ENCODE data around the gene NDUFB3.
"Not testable (repeated sequence)": the region's sequence is repeated elsewhere in the genome, so short reads cannot be mapped to it uniquely, and the experiment has no call there.

Gene NDUFB3

DNA sequence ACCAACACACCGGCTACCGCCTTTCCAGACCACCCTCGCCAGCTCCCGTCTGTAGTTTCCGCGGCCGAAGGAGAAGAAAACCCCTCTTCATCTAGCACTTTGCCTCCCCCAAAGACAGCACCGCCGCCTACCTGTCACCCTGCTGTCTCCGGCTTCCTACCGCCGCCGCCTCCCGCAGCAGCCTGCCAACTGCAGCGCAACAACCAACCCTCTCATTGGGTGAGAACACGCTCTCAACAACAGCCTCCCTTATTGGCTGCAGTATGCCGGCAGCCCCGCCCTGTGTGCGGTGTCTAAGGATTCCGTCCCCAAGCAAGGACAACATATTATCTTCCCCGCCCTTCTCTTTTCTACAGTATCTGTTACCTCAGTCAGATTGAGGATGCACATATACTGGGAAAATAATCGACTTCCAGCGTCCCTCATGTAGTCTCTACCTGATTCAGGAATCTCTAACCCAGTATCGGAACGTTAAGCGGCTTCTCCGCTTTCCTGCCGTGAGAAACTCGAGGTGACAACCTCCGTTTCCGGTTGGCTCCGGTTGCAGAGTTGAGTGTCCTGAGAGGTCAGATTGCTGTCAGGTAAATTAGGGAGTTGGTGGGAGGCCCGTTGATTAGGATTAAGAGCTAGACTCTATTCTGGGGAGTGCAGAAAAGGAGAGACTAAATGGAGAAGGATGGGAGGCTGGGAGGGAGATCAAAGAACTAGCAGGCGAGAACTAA is at the start of gene NDUFB3, which contains the start of gene HYCC2:
TSS of gene NDUFB3 (plus strand) at position 523 of the 722 bp plus-strand sequence. CDS start 6,882 bp downstream, outside the sequence.
TSS of gene HYCC2 (minus strand) at position 193 of the 722 bp plus-strand sequence. CDS start 47,662 bp downstream, outside the sequence.
- peak; percentile 44 to 96 (median 86) for DNase-seq

DNA sequence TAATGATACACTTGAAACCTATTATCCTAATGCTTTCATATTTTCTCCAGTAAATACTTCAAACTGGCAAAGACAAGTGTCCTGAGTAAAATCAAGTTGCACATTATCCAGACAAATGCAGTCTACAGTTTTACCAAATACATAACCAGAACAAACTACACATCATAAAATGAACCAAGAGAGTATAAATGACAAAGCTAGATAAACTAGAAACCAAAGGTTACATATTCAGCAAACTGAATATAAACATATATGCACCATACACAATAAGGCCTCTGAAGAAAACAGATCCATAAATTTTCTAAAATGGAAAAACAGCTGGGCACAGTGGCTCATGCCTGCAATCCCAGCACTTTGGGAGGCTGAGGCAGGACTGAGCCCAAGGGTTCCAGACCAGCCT is 47.3 kb upstream of the NDUFB3 start:
- DNase-seq, result no peak

DNA sequence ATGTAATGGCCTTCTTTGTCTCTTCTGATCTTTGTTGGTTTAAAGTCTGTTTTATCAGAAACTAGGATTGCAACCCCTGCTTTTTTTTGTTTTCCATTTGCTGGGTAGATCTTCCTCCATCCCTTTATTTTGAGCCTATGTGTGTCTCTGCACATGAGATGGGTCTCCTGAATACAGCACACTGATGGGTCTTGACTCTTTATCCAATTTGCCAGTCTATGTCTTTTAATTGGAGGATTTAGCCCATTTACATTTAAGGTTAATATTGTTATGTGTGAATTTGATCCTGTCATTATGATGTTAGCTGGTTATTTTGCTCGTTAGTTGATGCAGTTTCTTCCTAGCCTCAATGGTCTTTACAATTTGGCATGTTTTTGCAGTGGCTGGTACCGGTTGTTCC is 37.4 kb upstream of the NDUFB3 start:
- not testable (repeated sequence) for DNase-seq

DNA sequence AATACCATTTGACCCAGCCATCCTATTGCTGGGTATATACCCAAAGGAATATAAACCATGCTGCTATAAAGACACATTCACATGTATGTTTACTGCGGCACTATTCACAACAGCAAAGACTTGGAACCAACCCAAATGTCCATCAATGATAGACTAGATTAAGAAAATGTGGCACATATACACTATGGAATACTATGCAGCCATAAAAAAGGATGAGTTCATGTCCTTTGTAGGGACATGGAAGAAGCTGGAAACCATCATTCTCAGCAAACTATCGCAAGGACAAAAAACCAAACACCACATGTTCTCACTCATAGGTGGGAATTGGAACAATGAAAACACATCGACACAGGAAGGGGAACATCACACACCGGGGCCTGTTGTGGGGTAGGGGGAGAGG is 33.4 kb upstream of the NDUFB3 start:
- DNase-seq, result not testable (repeated sequence)

DNA sequence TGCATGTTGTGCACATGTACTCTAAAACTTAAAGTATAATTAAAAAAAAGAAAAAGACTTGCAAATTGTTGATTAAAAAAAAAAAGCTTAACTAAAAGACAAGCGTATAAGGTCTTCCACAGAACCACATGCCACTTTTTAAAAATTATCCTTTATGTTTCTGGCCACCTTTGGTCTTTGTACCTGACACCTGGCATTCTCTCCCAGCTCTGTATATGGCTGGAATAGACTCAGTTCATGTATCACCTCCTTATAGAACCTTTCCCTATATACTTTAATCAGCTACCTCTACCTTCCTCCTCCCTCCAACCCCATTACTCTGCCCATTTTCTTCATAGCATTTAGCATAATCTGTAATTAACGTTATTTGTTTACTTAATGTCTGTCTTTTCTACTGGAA is 32.9 kb upstream of the NDUFB3 start:
- DNase-seq, result no peak

DNA sequence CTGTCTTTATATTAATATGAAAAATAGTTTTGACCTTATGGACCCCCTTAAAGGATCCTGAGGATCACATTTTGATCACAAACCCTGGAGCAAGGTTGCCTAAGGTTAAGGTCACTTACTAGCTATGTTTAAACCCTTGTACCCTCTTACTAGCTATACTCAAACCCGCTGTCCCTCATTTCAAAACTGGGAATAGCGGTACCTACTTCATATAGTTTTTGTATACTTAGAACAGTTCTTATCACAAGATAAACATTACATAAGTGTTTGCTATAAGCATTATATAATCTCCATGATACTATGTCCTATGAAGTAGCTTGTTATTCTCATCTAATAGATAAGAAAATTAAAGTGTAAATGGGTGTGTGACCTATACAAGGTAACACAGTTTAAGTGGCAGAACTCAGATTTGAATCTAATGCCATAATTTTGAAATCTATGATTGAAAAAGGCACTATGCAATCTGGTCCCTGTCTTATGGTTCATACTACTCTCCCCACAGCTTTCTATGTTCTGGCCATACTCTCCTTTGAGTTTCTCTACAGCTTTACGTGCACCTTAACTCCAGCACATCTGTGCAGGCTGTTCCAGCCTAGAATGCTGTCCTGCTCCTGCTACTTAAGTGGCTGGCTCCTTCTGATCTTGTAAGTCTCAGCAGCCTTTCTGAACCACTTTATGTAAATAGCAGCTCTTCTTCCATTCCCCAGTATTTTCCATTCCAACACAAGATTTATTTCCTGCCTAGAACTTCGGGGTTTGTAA is 30.8 kb upstream of the NDUFB3 start:
- no peak for DNase-seq

DNA sequence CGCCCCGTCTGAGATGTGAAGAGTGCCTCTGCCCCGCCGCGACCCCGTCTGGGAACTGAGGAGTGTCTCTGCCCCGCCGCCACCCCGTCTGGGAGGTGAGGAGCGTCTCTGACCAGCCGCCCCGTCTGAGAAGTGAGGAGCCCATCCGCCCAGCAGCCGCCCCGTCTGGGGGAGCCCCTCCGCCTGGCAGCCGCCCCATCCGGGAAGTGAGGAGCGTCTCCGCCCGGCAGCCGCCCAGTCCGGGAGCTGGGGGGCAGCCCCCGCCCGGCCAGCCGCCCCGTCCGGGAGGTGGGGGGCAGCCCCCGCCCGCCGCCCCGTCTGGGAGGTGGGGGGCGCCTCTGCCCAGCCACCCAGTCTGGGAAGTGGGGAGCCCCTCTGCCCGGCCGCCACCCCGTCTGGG is 29.4 kb upstream of the NDUFB3 start:
- not testable (repeated sequence) for DNase-seq

DNA sequence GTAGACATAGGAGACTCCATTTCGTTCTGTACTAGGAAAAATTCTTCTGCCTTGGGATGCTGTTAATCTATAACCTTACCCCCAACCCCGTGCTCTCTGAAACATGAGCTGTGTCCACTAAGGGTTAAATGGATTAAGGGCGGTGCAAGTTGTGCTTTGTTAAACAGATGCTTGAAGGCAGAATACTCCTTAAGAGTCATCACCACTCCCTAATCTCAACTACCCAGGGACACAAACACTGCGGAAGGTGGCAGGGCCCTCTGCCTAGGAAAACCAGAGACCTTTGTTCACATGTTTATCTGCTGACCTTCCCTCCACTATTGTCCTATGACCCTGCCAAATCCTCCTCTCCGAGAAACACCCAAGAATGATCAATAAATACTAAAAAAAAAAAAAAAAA is 28.8 kb upstream of the NDUFB3 start:
- not testable (repeated sequence) for DNase-seq

DNA sequence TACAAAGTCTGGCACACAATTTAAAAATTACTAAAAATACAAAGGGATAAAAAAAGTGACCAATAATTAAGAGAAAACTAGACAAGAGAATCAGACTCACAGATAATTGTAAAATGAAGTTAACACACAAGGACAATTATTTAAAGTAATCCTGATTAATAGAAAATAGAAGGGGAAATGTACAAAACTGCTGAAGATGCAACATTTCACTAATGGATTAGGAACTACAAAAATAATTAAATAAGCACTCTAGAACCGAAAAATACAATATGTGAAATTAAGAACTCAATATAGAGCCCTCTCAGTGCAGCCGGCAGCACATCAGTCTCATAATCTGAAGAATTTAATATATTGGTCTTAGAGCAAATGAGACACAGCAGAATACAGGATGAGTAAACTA is 24.9 kb upstream of the NDUFB3 start:
- no peak for DNase-seq

DNA sequence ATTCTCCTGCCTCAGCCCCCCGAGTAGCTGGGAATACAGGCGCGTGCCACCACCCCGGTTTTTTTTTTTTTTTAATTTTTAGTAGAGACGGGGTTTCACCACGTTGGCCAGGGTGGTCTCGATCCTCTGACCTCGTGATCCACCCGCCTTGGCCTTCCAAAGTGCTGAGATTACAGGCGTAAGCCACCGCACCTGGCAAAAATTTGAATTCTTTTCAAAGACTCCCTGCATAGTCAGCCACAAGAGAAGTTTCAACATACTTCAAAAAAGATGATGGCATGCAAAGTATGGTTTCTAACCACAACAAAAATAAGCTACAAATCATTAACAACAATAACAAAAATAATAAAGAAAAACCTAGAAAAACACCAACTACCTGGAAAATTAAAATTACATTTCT is 22.3 kb upstream of the NDUFB3 start:
- no peak for DNase-seq

DNA sequence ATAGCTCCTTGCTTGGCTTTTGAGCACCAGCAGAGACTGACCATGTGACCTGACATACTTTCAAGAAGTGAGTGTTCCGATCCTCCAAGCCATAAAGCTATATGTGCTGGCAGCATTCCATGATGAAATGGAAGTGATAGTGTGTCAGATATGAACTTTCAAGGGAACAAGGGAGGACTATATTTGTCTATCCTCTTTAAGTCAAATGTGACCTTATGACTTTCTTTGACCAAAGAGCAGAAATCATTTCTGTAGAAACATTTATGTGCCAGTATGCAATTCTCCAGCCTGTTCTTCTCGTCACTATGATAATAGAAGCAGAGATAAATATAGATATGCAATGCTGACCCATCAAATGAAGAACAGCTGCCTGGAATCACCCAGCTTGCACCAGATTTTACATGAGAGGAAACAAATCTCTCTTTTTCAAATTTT is 14.7 kb upstream of the NDUFB3 start:
- DNase-seq, result peak in 1 of 56 donors; percentile 0

DNA sequence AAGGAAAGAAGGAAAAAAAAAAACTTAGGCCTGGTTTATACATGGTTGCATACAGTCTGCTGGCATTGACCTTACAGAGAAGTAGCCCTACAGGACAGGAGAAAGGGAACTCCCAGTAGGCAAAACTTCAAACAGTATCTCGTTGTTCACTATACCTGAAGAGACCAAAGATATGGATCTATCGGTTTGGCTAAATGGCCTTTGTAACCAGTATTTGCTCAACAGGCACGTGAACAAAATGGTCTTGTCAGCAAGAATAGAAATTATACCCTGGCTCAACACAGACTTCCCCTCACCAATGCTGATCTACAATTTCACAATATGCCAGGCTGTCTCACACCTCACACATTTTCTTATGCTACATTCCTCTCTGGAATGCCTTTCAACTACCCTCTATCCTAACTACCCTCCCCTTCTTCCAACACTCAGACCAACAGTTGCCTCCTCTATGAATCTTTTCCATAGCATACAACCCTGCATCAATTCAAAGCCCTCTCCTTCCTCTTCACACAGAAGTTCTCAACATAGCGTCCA is 14.0 kb upstream of the NDUFB3 start:
- DNase-seq, result no peak

DNA sequence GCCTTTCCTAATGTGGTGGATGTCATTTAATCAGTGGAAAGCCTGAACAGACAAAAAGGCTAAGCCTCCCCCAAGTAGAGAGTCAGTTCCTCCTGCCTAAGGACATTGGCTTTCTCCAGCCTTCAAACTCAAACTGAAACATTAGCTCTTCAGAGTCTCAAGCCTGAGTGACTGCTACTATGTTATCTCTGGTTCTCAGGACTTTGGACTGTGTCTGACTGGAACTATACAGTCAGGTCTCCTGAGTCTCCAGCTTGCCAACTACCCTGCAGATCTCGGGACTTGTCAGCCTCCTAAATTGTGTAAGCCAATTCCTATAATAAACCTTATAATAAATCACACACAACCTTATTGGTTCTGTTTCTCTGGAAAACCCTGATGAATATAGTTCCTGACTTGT is 12.9 kb upstream of the NDUFB3 start:
- DNase-seq, result no peak

DNA sequence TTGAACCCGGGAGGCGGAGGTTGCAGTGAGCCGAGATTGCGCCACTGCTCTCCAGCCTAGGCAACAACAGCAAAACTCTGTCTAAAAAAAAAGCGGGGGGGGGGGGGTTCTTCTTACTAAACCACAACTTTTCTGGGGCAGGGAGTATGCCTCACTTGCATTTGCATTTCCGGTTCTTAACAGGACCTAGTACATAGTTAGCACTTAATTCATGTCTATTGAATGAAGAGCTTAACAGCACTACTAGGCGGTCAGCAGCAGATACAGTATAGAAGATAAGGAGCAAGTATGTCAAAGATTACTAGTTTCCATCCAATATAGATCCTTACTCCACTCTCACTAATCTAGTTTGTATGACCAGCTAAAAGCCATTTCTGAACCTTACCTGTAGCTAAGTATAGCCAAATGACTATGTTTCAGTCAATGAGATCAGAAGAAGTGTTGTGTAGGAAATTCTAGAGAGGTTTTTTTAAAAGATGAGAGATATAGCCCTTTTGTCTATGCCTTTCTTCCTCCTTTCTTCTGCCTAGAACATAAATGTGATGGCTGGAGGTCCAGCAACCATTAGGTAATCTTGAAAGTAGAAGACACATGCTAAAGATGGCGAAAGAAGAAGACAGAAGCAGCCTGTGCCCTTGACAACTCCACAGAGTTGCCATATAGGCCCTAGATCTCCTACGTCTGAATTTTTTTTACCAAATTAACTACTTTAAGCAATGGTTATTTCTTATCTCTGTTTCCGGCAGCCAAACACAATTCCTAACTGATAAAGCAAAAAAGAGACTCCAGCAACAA is 11.6 kb upstream of the NDUFB3 start:
- DNase-seq, result no peak

DNA sequence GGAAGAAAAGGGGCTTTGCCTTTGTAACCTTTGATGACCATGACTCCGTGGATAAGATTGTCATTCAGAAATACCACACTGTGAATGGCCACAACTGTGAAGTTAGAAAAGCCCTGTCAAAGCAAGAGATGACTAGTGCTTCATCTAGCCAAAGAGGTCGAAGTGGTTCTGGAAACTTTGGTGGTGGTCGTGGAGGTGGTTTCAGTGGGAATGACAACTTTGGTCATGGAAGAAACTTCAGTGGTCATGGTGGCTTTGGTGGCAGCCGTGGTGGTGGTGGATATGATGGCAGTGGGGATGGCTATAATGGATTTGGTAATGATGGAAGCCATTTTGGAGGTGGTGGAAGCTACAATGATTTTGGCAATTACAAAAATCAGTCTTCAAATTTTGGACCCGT is 8.3 kb upstream of the NDUFB3 start:
- not testable (repeated sequence) for DNase-seq

DNA sequence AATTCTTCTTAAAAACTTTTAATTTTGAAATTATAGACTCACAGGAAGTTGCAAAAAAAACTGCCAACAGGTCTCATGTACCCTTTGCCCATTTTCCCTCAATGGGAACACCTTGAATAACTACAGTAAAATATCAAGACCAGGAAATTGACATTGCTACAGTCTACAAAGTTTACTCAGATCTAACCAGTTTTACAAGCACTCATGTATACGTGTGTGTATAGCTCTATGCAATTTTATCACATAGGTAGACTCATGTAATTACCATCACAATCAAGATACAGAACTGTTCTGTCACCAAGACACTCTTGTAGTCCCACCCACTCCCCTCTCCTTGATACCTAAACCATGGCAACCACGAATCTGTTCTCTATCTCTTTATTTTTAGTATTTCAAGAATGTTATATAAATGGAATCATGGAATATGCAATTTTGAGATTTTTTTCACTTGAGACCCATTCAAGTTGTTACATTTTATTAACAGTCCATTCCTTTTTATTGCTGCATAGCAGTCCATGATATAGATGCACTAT is 6.9 kb upstream of the NDUFB3 start:
- DNase-seq, result no peak

DNA sequence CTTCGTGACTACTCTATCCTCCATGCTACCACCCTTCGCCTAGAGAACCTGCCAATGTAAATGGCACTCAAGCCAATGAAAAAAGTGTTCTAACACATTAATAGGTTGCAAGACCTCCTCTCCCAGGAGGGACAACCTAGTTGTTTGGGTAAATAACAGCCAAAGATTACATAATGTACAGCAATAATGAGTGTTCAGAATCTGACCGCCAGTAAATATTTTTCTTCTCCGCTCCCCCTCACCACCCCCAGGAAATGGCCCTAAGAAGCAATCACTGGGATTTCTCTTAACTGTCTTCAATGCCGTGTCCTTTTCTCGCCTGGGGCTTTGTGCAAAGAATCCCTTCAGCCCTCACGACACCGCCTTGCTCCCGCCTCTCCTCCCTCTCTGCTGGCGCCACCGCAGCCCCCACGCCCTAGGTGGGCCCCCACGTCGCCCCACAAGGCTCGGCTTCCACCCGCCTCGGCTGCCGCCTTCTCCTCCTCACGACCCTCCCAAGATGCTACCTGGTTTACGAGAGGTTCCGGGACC is 788 bp upstream of the NDUFB3 start:
- peak in 2 of 56 donors; percentile 26 to 35 for DNase-seq

DNA sequence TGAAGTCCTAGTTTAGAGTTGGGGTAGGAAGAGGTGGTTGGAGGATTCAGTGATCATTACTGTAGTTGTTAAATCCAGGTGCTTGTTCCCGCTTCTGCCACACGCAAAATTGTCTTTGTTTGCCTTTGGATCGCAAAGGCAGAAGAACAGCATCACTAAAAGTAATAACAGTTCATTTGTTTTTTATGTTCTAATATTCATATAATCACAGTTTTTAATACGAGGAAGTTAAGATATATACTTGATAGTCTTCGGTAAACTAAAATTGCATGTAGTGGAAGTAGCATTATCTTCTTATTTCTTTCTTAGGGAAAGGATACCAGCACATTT is 365 bp downstream of the NDUFB3 start:
- no peak for DNase-seq

DNA sequence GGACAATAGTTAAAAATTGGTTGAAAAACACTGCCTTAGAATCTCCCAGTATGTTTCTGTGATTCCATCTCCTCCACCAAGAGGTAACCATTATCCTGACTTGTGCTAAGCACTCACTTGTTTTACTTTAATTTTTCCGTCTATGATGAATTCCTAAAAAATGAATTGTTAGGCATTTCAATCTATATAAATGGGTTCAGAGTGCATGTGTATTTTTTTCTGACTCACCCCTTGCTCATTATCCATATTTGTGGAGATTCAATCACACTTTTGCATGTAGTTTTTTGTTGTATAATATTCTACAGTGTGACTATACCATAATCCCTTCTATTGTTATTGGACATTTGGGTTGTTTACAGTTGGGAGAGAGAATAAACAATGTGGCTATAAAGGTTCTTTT is 1.3 kb downstream of the NDUFB3 start:
- no peak for DNase-seq

DNA sequence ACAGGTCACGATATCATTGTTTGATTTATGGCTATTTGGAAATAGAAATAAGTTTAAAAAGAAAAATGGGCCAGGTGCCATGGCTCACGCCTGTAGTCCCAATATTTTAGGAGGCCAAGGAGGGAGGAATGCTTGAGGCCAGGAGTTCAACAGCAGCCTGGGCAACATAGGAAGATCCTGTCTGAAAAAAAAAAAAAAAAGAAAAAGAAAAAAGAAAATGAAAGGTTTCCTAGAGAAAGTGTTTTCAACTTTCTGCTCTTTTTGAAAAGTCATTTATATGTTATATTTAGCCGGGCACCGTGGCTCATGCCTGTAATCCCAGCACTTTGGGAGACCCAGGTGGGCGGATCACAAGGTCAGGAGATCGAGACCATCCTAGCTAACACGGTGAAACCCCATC is 3.2 kb downstream of the NDUFB3 start:
- no peak for DNase-seq

DNA sequence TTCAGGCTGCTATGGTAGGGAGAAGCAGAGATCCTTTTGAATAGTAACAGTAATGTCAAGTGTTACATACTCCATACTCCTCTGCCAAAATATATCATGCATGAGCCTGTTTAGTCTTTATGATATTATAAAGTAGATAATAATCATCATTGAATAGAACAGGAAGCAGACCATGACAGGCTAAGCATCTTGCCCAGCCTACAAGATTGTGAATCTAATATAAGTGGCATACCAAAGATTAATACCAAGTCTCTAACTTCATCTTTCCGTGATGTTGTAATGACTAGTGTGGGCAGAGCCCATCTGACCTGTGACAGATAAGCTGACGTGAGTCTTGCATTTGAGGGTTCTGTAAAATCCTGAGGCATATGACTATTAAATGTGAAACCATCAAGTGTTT is 13.1 kb downstream of the NDUFB3 start:
- DNase-seq, result no peak
